M059J (cell line): Measurements from ENCODE around the gene ARHGAP35. TPM values are rescaled to one million over a fixed set of nuclear protein-coding genes. Genes with fewer than 3 reads are reported as not detected.
"Not testable (repeated sequence)": the region's sequence is repeated elsewhere in the genome, so short reads cannot be mapped to it uniquely, and the experiment has no call there.

ENCODE experiments used
- DNase-seq: peaks from one replicate; pipeline ENCODE4 v3.0.0-alpha.2; 2012; ENCODE audit warnings: low read depth
- total RNA-seq: library from RNA; depleted of rRNA; stranded (reverse); fragments of >200 nt; shearing (Covaris generic); gene quantifications from 2 replicates; pipeline ENCODE4 v1.2.3, GENCODE V29; 2014

ARHGAP35 gene
- total RNA-seq, 1 experiment from 2014 or later: 43.2 TPM

- DNase-seq: no peak
These were observed 16.7 kb upstream of the ARHGAP35 start for GRCh38 chr19:46844067-46844489.

- DNase-seq: no peak
These were observed 14.8 kb upstream of the ARHGAP35 start for GRCh38 chr19:46845959-46846459.

- no peak for DNase-seq
These were observed 13.3 kb upstream of the ARHGAP35 start for GRCh38 chr19:46847528-46847927.

- DNase-seq: no peak
These were observed 12.4 kb upstream of the ARHGAP35 start for GRCh38 chr19:46848389-46848788.

- DNase-seq: peak; percentile 49
These were observed 11.2 kb upstream of the ARHGAP35 start for GRCh38 chr19:46849610-46850009.

GRCh38 chr19:46850228-46851203 lies 10.3 kb upstream of the ARHGAP35 start, which contains the start of gene AP2S1:
AP2S1 (minus strand) TSS chr19:46850846; CDS start chr19:46850766, 80 bp downstream.
- peak; percentile 99 for DNase-seq

GRCh38 chr19:46852830-46853229 lies 8.0 kb upstream of the ARHGAP35 start:
- no peak for DNase-seq

GRCh38 chr19:46854698-46855097 lies 6.1 kb upstream of the ARHGAP35 start:
- not testable (repeated sequence) for DNase-seq

GRCh38 chr19:46856062-46857022 lies 4.5 kb upstream of the ARHGAP35 start:
- DNase-seq: peak; percentile 97

GRCh38 chr19:46859637-46860124 lies 1.1 kb upstream of the ARHGAP35 start:
- DNase-seq: peak; percentile 79

GRCh38 chr19:46860125-46860845 lies 512 bp upstream of the ARHGAP35 start:
- peak; percentile 98 for DNase-seq

- DNase-seq: peak; percentile 42
These were observed 1.1 kb downstream of the ARHGAP35 start for GRCh38 chr19:46861691-46862502.

- no peak for DNase-seq
These were observed 1.7 kb downstream of the ARHGAP35 start for GRCh38 chr19:46862503-46862834.

GRCh38 chr19:46862974-46863632 lies 2.3 kb downstream of the ARHGAP35 start:
- DNase-seq: no peak

- DNase-seq: peak; percentile 98
These were observed 3.2 kb downstream of the ARHGAP35 start for GRCh38 chr19:46863818-46864629.

- DNase-seq: no peak
These were observed 5.8 kb downstream of the ARHGAP35 start for GRCh38 chr19:46866407-46867136.

GRCh38 chr19:46867170-46867569 lies 6.4 kb downstream of the ARHGAP35 start:
- no peak for DNase-seq
